Activated CD8-positive, alpha-beta memory T cell treated with anti-CD3 and anti-CD28 coated beads, Interleukin-2, amount 50 U/mL, for 4 hours (primary cell): ENCODE data around the gene MMP15.
"Not testable (repeated sequence)": the region's sequence is repeated elsewhere in the genome, so short reads cannot be mapped to it uniquely, and the experiment has no call there.

Source experiments
- DNase-seq: peaks from one replicate; pipeline ENCODE4 v3.0.0-alpha.2; 2020

MMP15 gene

GRCh38 chr16:58025351-58026138 is at the start of gene MMP15:
MMP15 (plus strand) TSS chr16:58025754; CDS start chr16:58026351, 597 bp downstream.
- DNase-seq = peak; percentile 68

GRCh38 chr16:57976331-57976796 is 49.2 kb upstream of the MMP15 start:
- DNase-seq = no peak

- DNase-seq = no peak
Observed at GRCh38 chr16:57977418-57978069, 48.0 kb upstream of the MMP15 start.

DNA sequence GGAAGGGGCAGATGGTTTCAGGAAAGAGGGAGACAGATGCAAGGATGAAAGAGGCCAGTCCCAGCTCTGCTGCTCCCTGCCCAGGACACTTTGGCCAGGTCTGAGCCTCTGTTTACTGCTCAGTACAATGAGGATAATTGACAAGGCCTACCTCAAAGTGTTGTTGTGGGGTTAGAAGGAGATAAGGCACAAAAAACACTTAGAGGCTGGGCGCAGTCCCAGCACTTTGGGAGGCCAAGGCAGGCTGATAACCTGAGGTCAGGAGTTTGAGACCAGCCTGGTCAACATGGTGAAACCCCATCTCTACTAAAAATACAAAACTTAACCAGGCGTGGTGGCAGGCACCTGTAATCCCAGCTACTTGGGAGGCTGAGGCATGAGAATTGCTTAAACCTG is 47.5 kb upstream of the MMP15 start:
- not testable (repeated sequence) for DNase-seq

GRCh38 chr16:57979006-57979585 is 46.5 kb upstream of the MMP15 start:
- DNase-seq = no peak

- DNase-seq = no peak
Observed at GRCh38 chr16:57981636-57982035, 43.9 kb upstream of the MMP15 start.

- no peak for DNase-seq
Observed at GRCh38 chr16:57982385-57982784, 43.2 kb upstream of the MMP15 start.

- DNase-seq = peak; percentile 92
Observed at GRCh38 chr16:57984443-57985203, 40.9 kb upstream of the MMP15 start.

DNA sequence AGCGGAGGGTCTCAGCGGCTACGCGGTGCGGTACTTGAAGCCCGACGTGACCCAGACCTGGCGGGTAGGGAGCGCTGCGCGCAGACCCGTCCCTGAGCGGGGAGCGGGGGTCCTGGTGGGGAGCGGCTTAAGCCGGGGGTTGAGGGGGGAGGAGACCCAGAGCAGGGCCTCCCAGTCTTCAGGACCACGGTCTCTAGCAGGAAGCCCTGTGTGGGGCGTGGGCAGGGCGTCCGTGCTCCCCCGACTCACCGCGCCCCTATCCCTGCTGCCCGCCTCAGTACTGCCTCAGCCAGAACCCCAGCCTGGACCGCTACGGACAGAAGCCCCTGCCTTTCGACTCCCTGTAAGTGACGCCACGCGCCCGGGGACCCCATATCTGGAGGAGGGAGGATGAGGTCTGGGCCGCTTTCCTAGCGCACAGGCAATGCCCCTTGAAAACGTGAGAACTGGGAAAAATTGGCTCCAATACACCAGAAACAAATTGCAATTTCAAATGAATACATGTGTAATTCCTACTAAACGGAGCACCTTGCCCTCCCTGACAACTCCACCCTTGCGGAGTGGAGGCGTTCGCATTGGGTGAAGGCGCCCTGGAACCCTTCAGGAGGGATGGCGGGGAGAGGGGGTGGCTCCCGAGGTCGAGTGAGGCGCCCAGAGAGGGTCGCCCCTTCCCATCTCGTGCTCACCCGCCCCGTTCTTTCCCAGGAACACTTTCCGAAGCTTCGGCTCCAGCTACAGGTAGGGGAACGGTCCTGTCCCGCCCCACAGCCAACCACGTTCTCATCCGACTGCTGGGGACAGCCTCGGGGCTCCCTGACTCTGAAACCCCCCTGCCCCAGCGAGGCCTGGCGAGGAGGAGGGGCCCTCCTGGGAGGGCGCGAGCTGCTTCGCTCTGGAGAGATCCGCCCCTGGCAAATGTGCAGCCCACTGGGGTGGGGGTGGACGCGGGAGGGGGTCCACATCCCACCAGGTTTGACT is 40.1 kb upstream of the MMP15 start:
- DNase-seq = peak; percentile 28

- no peak for DNase-seq
Observed at GRCh38 chr16:57986196-57986595, 39.4 kb upstream of the MMP15 start.

GRCh38 chr16:57987441-57988177 is 37.9 kb upstream of the MMP15 start:
- DNase-seq = no peak

DNA sequence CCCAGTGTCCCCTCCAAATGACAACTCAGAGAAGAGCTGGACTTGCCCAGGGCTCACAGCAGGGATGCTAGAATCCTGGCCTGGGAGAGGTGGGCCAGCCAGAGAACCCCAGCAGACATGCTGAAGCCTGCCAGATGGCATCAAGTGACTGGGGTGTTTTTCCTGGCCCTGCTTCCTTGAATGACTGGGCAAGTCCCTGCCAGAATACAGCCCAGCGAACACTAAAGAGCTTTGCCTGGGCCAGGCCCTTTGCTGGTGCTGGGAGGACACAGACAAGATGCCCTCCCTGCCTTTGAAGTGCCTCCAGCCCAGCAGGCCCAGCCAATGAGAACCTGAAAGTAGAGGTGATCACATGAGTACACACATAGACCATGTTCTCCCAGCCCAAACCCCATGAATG is 36.6 kb upstream of the MMP15 start:
- no peak for DNase-seq

- DNase-seq = no peak
Observed at GRCh38 chr16:57991551-57992059, 33.9 kb upstream of the MMP15 start.

- DNase-seq = no peak
Observed at GRCh38 chr16:57992084-57992483, 33.5 kb upstream of the MMP15 start.

- no peak for DNase-seq
Observed at GRCh38 chr16:57993438-57993837, 32.1 kb upstream of the MMP15 start.

DNA sequence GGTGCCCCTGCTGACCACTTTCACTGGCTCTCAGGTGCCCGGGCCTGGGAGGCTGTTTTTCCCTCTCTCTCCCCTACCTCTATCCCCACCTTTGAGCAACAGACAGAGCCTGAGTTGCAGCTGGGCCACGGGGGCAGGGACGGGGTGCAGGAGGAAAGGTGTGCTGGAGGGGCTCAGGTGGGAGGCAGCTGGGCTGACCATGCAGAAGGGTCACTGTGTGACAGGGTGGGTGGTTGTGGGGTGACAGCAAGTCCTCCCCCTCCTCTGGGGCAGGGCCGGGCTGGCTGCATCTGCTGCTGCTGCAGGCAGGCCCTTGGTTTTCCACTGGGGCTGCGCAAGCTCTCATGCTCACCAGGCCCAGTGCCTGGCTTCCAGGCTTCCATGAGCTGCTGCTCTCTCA is 31.7 kb upstream of the MMP15 start:
- peak; percentile 13 for DNase-seq

GRCh38 chr16:57994361-57994760 is 31.2 kb upstream of the MMP15 start:
- DNase-seq = no peak

GRCh38 chr16:57994778-57995177 is 30.8 kb upstream of the MMP15 start:
- DNase-seq = peak; percentile 43

DNA sequence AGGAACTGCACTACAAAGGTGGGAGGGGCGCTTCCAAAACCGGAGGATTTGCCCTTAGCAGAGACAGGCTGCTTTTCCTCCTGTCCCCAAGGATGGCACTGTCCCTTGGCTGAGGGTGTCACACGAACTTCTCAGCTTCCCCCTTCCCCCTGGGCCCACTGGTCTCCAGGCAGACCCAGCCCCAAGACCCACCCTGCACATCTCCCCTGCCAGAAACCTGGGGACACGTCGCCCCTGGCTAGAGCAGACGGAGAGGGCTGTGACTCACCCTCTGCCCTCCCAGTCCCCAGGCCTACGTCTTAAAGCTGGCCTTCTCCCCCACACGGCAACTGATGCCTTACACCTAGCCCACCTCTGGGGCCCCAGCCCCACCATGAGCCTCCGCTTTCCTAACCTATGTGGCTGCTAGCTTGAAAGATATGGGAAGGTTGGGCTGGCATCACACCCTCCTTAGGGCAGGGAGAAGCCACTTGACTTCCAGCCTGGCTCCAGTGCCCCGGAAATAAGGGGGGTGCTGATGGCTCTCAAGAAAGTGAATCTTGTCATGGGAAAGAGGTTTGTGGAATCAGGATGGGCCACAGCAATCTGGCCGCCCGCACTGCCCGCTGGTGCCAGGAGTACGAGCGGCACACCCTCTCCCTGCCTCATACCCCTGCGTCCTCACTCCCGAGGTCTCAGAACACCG is 29.7 kb upstream of the MMP15 start:
- no peak for DNase-seq
